Right cardiac atrium (tissue), 5 donors: Measurements from ENCODE around the gene MICALL1. TPM values are rescaled to one million over a fixed set of nuclear protein-coding genes. Genes with fewer than 3 reads are reported as not detected.
"Not testable (repeated sequence)": the region's sequence is repeated elsewhere in the genome, so short reads cannot be mapped to it uniquely, and the experiment has no call there.

ENCODE experiments used
- ATAC-seq, 2 donors: fragments of 200-7000 bp; cut with Tn5 transposase; one replicate each; pipeline versions ENCODE4 v1.8.0 to v1.9.1; 2020; ENCODE audit warnings: moderate library complexity in 2 of 2, mild to moderate bottlenecking in 1 of 2
- DNase-seq, 3 donors: peaks; one replicate each; pipeline ENCODE4 v3.0.0-alpha.2; 2020
- H3K27ac ChIP-seq: one replicate; pipeline ENCODE4 v1.5.1; 2013; ENCODE audit warnings: mild to moderate bottlenecking, low read length, control low read depth, moderate library complexity
- H3K27me3 ChIP-seq: one replicate; pipeline ENCODE4 v1.6.1; 2013; ENCODE audit not compliant: control insufficient read depth, insufficient read depth
- H3K4me1 ChIP-seq: one replicate; pipeline ENCODE4 v1.6.1; 2013; ENCODE audit warnings: low read length; ENCODE audit not compliant: control insufficient read depth, insufficient read depth
- H3K4me3 ChIP-seq: one replicate; pipeline ENCODE4 v1.5.1; 2013; ENCODE audit warnings: low read length, control low read depth
- H3K9me3 ChIP-seq: one replicate; pipeline ENCODE4 v1.6.1; 2013; ENCODE audit warnings: low read length; ENCODE audit not compliant: control insufficient read depth
- WGBS: extraction: QIAGEN DNeasy Blood & Tissue Kit; methylation state at CpG from one replicate; pipeline ENCODE4 v1.1.7; 2013; 5-methylcytosine and 5-hydroxymethylcytosine counted together
- intact Hi-C, 4 donors: fragments of 100-400 bp; cut with DNase I; formaldehyde crosslinking; loops; one replicate each; pipeline versions ENCODE4 v1.11.0 to v1.14.0; 2022 to 2023
- polyA plus RNA-seq: library from polyadenylated mRNA; stranded (reverse); fragments of 200-250 nt; gene quantifications from one replicate; pipeline ENCODE4 v1.2.3, GENCODE V29; 2013
- total RNA-seq, 4 donors: library from RNA; stranded (reverse); fragmentation: NEBNext Ultra II Directional; extraction: Animal tissue kit (Norgen Biotek cat#: 25700); gene quantifications; one replicate each; pipeline ENCODE4 v1.2.1, GENCODE V29; 2021
- donor health status: healthy with polysubstance abuse.
- donor health status: DM: no; HTN: yes; CAD: no.
- donor health status: DM: no; HTN: no; CAD: no.
- donor health status: DM: no; HTN: yes; CAD: no; lungs with severe emphysema.
- donor health status: DM: yes; HTN: yes; CAD: no.

The MICALL1 gene
- total and polyA plus RNA-seq, 5 donors = 9.8 to 17.0 (median 13.2) TPM

GRCh38 chr22:37951305-37951704, 45.2 kb downstream of the MICALL1 start:
- no peak overlapping the region for H3K27ac ChIP-seq
- no peak overlapping the region for H3K4me3 ChIP-seq
- ATAC-seq (no peak), DNase-seq (no peak)
- WGBS = 53% methylated on average over 8 of the region's 8 CpGs
- intact Hi-C loops = loop anchor here in 1 of 4 donors (10.0 kb wide), 1 partner anchor 137 kb away; no protein-coding TSS in a partner anchor
- H3K27me3 ChIP-seq = no peaks in the 10 kb centered on the region
- no peaks in the 10 kb centered on the region for H3K9me3 ChIP-seq
- H3K4me1 ChIP-seq = peaks cover 3% of the 10 kb centered on the region

GRCh38 chr22:37952629-37953028, 46.5 kb downstream of the MICALL1 start:
- H3K27me3 ChIP-seq, H3K4me1 ChIP-seq, H3K9me3 ChIP-seq, DNase-seq, H3K27ac ChIP-seq: not testable (repeated sequence)
- WGBS = 8% methylated on average over 20 of the region's 20 CpGs
- intact Hi-C loops = loop anchor here in 1 of 4 donors (10.0 kb wide), 1 partner anchor 138 kb away; no protein-coding TSS in a partner anchor
- peak overlapping the region; percentile 84 for H3K4me3 ChIP-seq
- peak in 1 of 2 donors; percentile 3 for ATAC-seq

GRCh38 chr22:37953062-37953436, 47.0 kb downstream of the MICALL1 start:
- Histone ChIP-seq H3K27me3 (no peaks in the 10 kb centered on the region), H3K9me3 (no peaks in the 10 kb centered on the region), H3K27ac (no peak overlapping the region), H3K4me1 (peaks cover 3% of the 10 kb centered on the region), H3K4me3 (peak overlapping the region; percentile 84)
- 0% methylated on average over 13 of the region's 13 CpGs for WGBS
- intact Hi-C loops = loop anchor here in 1 of 4 donors (10.0 kb wide), 1 partner anchor 138 kb away; no protein-coding TSS in a partner anchor
- DNase-seq = no peak
- ATAC-seq = peak; percentile 68 to 70

- Histone ChIP-seq H3K27ac (peak within 1 kb of the TSS; percentile 7), H3K4me3 (peak within 1 kb of the TSS; percentile 84), H3K4me1 (peaks cover 3% of the 10 kb centered on the region), H3K9me3 (no peaks in the 10 kb centered on the region), H3K27me3 (no peaks in the 10 kb centered on the region)
- WGBS = under 1% methylated on average over 52 of the region's 52 CpGs
- ATAC-seq = peak; percentile 97
- intact Hi-C loops = loop anchor here in 1 of 4 donors (10.0 kb wide), 1 partner anchor 139 kb away; no protein-coding TSS in a partner anchor
- peak; percentile 98 to 99 (median 98) for DNase-seq
Measured at GRCh38 chr22:37953437-37954179, 47.5 kb downstream of the MICALL1 start, which contains the start of the genes C22orf23 and POLR2F. C22orf23 (minus strand) TSS chr22:37953601; CDS start chr22:37953149, 452 bp downstream. POLR2F (plus strand) TSS chr22:37953699; CDS start chr22:37953788, 89 bp downstream.

- ATAC-seq (no peak), DNase-seq (no peak)
- Histone ChIP-seq H3K4me1 (peaks cover 3% of the 10 kb centered on the region), H3K27ac (no peak overlapping the region), H3K4me3 (peak overlapping the region; percentile 84), H3K9me3 (no peaks in the 10 kb centered on the region), H3K27me3 (no peaks in the 10 kb centered on the region)
- intact Hi-C loops = loop anchor here in 1 of 4 donors (10.0 kb wide), 1 partner anchor 140 kb away; no protein-coding TSS in a partner anchor
- 61% methylated on average over 4 of the region's 4 CpGs for WGBS
Measured at GRCh38 chr22:37954686-37955085, 48.6 kb downstream of the MICALL1 start.

GRCh38 chr22:37955825-37956397, 49.8 kb downstream of the MICALL1 start:
- not testable (repeated sequence) for ATAC-seq, H3K9me3 ChIP-seq, H3K4me3 ChIP-seq, H3K27ac ChIP-seq, H3K27me3 ChIP-seq, H3K4me1 ChIP-seq, DNase-seq
- intact Hi-C loops = loop anchor here in 1 of 4 donors (10.0 kb wide), 1 partner anchor 141 kb away; no protein-coding TSS in a partner anchor
- 93% methylated on average over 15 of the region's 15 CpGs for WGBS

- Histone ChIP-seq H3K27me3 (no peaks in the 10 kb centered on the region), H3K9me3 (no peaks in the 10 kb centered on the region), H3K4me1 (peaks cover 3% of the 10 kb centered on the region), H3K4me3 (no peak overlapping the region), H3K27ac (no peak overlapping the region)
- DNase-seq (no peak), ATAC-seq (no peak)
- intact Hi-C loops = loop anchor here in 1 of 4 donors (10.0 kb wide), 1 partner anchor 142 kb away; no protein-coding TSS in a partner anchor
- WGBS = 81% methylated on average over 4 of the region's 4 CpGs
Measured at GRCh38 chr22:37957232-37957631, 51.1 kb downstream of the MICALL1 start.

- intact Hi-C loops = loop anchor here in 1 of 4 donors (10.0 kb wide), 1 partner anchor 145 kb away; no protein-coding TSS in a partner anchor
- no peak overlapping the region for H3K27ac ChIP-seq
- peaks cover 2% of the 10 kb centered on the region for H3K4me1 ChIP-seq
- WGBS = 97% methylated on average over 18 of the region's 18 CpGs
- H3K4me3 ChIP-seq = no peak overlapping the region
- H3K9me3 ChIP-seq = no peaks in the 10 kb centered on the region
- DNase-seq (no peak), ATAC-seq (no peak)
- H3K27me3 ChIP-seq = no peaks in the 10 kb centered on the region
Measured at GRCh38 chr22:37959231-37959825, 53.2 kb downstream of the MICALL1 start.

- Histone ChIP-seq H3K27ac (no peak overlapping the region), H3K9me3 (no peaks in the 10 kb centered on the region), H3K4me1 (peaks cover 1% of the 10 kb centered on the region), H3K27me3 (no peaks in the 10 kb centered on the region), H3K4me3 (no peak overlapping the region)
- DNase-seq (no peak), ATAC-seq (no peak)
- intact Hi-C loops = loop anchor here in 1 of 4 donors (10.0 kb wide), 1 partner anchor 146 kb away; no protein-coding TSS in a partner anchor
- 97% methylated on average over 4 of the region's 4 CpGs for WGBS
Measured at GRCh38 chr22:37961062-37961461, 55.0 kb downstream of the MICALL1 start.

- Histone ChIP-seq H3K4me1 (peaks cover 3% of the 10 kb centered on the region), H3K9me3 (no peaks in the 10 kb centered on the region), H3K27me3 (no peaks in the 10 kb centered on the region), H3K4me3 (no peak overlapping the region), H3K27ac (no peak overlapping the region)
- intact Hi-C loops = loop anchor here in 2 of 4 donors (5.0 to 10.0 kb wide), 2 partner anchors 139 to 151 kb away; no protein-coding TSS in a partner anchor
- peak in 1 of 2 donors; percentile 27 for ATAC-seq
- WGBS = 74% methylated on average over 9 of the region's 9 CpGs
- DNase-seq = peak in 1 of 3 donors; percentile 14
Measured at GRCh38 chr22:37965940-37966664, 60.0 kb downstream of the MICALL1 start.
